Cardiac muscle cell (in vitro differentiated cells and primary cell): Measurements from ENCODE around the gene CLECL1. TPM values are rescaled to one million over a fixed set of nuclear protein-coding genes. Genes with fewer than 3 reads are reported as not detected.

ENCODE experiments used
- DNase-seq, 2 donors: peaks; one replicate each; pipeline versions ENCODE4 v3.0.0 to v3.0.0-alpha.2; 2010 to 2017; ENCODE audit warnings: low read depth in 1 of 2, low spot score in 1 of 2
- H3K27ac ChIP-seq: fragments of 200-600 bp; sonication (generic); 2 replicates; pipeline ENCODE4 v1.5.1; 2016
- H3K27me3 ChIP-seq: fragments of 200-600 bp; sonication (generic); 2 replicates; pipeline ENCODE4 v1.6.0; 2016; ENCODE audit warnings: control low read depth
- H3K36me3 ChIP-seq: fragments of 200-600 bp; sonication (generic); 2 replicates; pipeline ENCODE4 v1.5.1; 2016; ENCODE audit warnings: control low read depth
- H3K4me1 ChIP-seq: fragments of 200-600 bp; sonication (generic); 2 replicates; pipeline ENCODE4 v1.8.1; 2017; ENCODE audit warnings: low read depth, mild to moderate bottlenecking, mixed run types
- H3K4me3 ChIP-seq: fragments of 200-600 bp; sonication (generic); 2 replicates; pipeline ENCODE4 v1.5.1; 2016; ENCODE audit warnings: mild to moderate bottlenecking
- H3K9me3 ChIP-seq: fragments of 200-600 bp; sonication (generic); 2 replicates; pipeline ENCODE4 v1.5.1; 2017; ENCODE audit warnings: low read depth, mild to moderate bottlenecking, control low read depth
- CTCF ChIP-seq: IDR thresholded peaks from 2 replicates; pipeline ENCODE4 v1.5.1; 2012; ENCODE audit warnings: low read depth, mild to moderate bottlenecking, low read length
- polyA plus RNA-seq: library from polyadenylated mRNA; unstranded; fragments of >200 nt; fragmentation: Nextera tagmentation; extraction: Ambion mirVana; gene quantifications from 2 replicates; pipeline ENCODE4 v1.2.1, GENCODE V29; 2016
- total RNA-seq: library from RNA; depleted of rRNA; stranded (reverse); fragments of >200 nt; gene quantifications from 2 replicates; pipeline ENCODE4 v1.2.3, GENCODE V29; 2016

CLECL1 gene
- total and polyA plus RNA-seq, 2 experiments from 2014 or later = not detected

GRCh38 chr12:9727813-9728212 is 5.1 kb downstream of the CLECL1 start:
- no peak for TF ChIP-seq CTCF
- Histone ChIP-seq H3K4me3 (no peak overlapping the region), H3K36me3 (no peaks in the 10 kb centered on the region), H3K4me1 (no peaks in the 10 kb centered on the region), H3K27me3 (no peaks in the 10 kb centered on the region), H3K9me3 (no peaks in the 10 kb centered on the region), H3K27ac (no peak overlapping the region)
- no peak for DNase-seq

GRCh38 chr12:9725213-9725870 is 7.6 kb downstream of the CLECL1 start:
- no peaks in the 10 kb centered on the region for H3K4me1 ChIP-seq
- no peak for TF ChIP-seq CTCF
- no peak for DNase-seq
- no peaks in the 10 kb centered on the region for H3K36me3 ChIP-seq
- no peak overlapping the region for H3K4me3 ChIP-seq
- no peaks in the 10 kb centered on the region for H3K9me3 ChIP-seq
- H3K27ac ChIP-seq = no peak overlapping the region
- no peaks in the 10 kb centered on the region for H3K27me3 ChIP-seq

GRCh38 chr12:9724023-9724422 is 8.9 kb downstream of the CLECL1 start:
- H3K4me1 ChIP-seq = no peaks in the 10 kb centered on the region
- no peak for DNase-seq
- no peak overlapping the region for H3K27ac ChIP-seq
- H3K9me3 ChIP-seq = no peaks in the 10 kb centered on the region
- H3K27me3 ChIP-seq = no peaks in the 10 kb centered on the region
- no peak for TF ChIP-seq CTCF
- H3K4me3 ChIP-seq = no peak overlapping the region
- H3K36me3 ChIP-seq = no peaks in the 10 kb centered on the region

GRCh38 chr12:9721394-9722092 is 11.4 kb downstream of the CLECL1 start:
- no peaks in the 10 kb centered on the region for H3K36me3 ChIP-seq
- TF ChIP-seq CTCF = no peak
- DNase-seq = peak in 1 of 2 donors; percentile 22
- no peak overlapping the region for H3K4me3 ChIP-seq
- no peaks in the 10 kb centered on the region for H3K9me3 ChIP-seq
- H3K4me1 ChIP-seq = no peaks in the 10 kb centered on the region
- H3K27ac ChIP-seq = no peak overlapping the region
- H3K27me3 ChIP-seq = no peaks in the 10 kb centered on the region

GRCh38 chr12:9719790-9720189 is 13.1 kb downstream of the CLECL1 start:
- no peaks in the 10 kb centered on the region for H3K4me1 ChIP-seq
- H3K9me3 ChIP-seq = no peaks in the 10 kb centered on the region
- no peak for TF ChIP-seq CTCF
- H3K4me3 ChIP-seq = no peak overlapping the region
- DNase-seq = no peak
- H3K27me3 ChIP-seq = no peaks in the 10 kb centered on the region
- no peak overlapping the region for H3K27ac ChIP-seq
- H3K36me3 ChIP-seq = no peaks in the 10 kb centered on the region
